Pons (tissue), 1 donor: ENCODE measurements around the gene YPEL2.
A peak's percentile ranks its signal among the peaks of the same experiment; 100 is the strongest.
"Not testable (repeated sequence)": the region's sequence is repeated elsewhere in the genome, so short reads cannot be mapped to it uniquely, and the experiment has no call there.

Experiments
- DNase-seq: peaks from one replicate; pipeline ENCODE4 v3.0.0-alpha.2; 2016; ENCODE audit warnings: low spot score

YPEL2 gene

GRCh38 chr17:59406808-59407381 lies 75.4 kb downstream of the YPEL2 start:
- DNase-seq: no peak

- DNase-seq: no peak
Observed at GRCh38 chr17:59409336-59410048, 78.0 kb downstream of the YPEL2 start.

GRCh38 chr17:59410049-59410437 lies 78.6 kb downstream of the YPEL2 start:
- DNase-seq: no peak

GRCh38 chr17:59412431-59412830 lies 81.0 kb downstream of the YPEL2 start:
- DNase-seq: not testable (repeated sequence)

- no peak for DNase-seq
Observed at GRCh38 chr17:59413014-59413766, 81.7 kb downstream of the YPEL2 start.

GRCh38 chr17:59415397-59415796 lies 83.9 kb downstream of the YPEL2 start:
- DNase-seq: no peak

- no peak for DNase-seq
Observed at GRCh38 chr17:59416184-59416583, 84.7 kb downstream of the YPEL2 start.

GRCh38 chr17:59417452-59417851 lies 86.0 kb downstream of the YPEL2 start:
- DNase-seq: no peak

- DNase-seq: no peak
Observed at GRCh38 chr17:59418732-59419166, 87.3 kb downstream of the YPEL2 start.

- no peak for DNase-seq
Observed at GRCh38 chr17:59420901-59421300, 89.4 kb downstream of the YPEL2 start.

- DNase-seq: no peak
Observed at GRCh38 chr17:59421722-59422121, 90.3 kb downstream of the YPEL2 start.

- DNase-seq: no peak
Observed at GRCh38 chr17:59423137-59423724, 91.8 kb downstream of the YPEL2 start.

GRCh38 chr17:59423903-59424302 lies 92.4 kb downstream of the YPEL2 start:
- DNase-seq: no peak

- DNase-seq: no peak
Observed at GRCh38 chr17:59424331-59424730, 92.9 kb downstream of the YPEL2 start.

GRCh38 chr17:59425085-59425931 lies 93.9 kb downstream of the YPEL2 start:
- peak; percentile 26 for DNase-seq

- DNase-seq: no peak
Observed at GRCh38 chr17:59426031-59426430, 94.6 kb downstream of the YPEL2 start.

GRCh38 chr17:59427425-59427921 lies 96.0 kb downstream of the YPEL2 start:
- DNase-seq: peak; percentile 94

GRCh38 chr17:59427996-59428395 lies 96.5 kb downstream of the YPEL2 start:
- DNase-seq: peak; percentile 37

GRCh38 chr17:59428916-59429485 lies 97.5 kb downstream of the YPEL2 start:
- no peak for DNase-seq

GRCh38 chr17:59431601-59432000 lies 100.1 kb downstream of the YPEL2 start:
- no peak for DNase-seq

GRCh38 chr17:59432657-59433056 lies 101.2 kb downstream of the YPEL2 start:
- DNase-seq: no peak
